ENCODE data around the gene BRIP1. TPM values are rescaled to one million over a fixed set of nuclear protein-coding genes. Genes with fewer than 3 reads are reported as not detected.

Gene BRIP1
- total and polyA plus RNA-seq, 2 experiments from 2014 or later: 8.0 to 23.1 TPM

GRCh38 chr17:61875285-61875684, 12.0 kb upstream of the BRIP1 start:
- Mint-ChIP-seq H3K4me1 (no peaks in the 10 kb centered on the region), H3K4me3 (no peak overlapping the region), H3K27ac (no peak overlapping the region), H3K27me3 (ENCODE audit: insufficient read depth, low read depth, poor library complexity) (no peaks in the 10 kb centered on the region), H3K9me3 (no peaks in the 10 kb centered on the region), H3K36me3 (ENCODE audit: low read depth) (peaks cover 13% of the 10 kb centered on the region; the same call in 2 of the 3 replicates)
- Histone ChIP-seq H2AFZ (no peak overlapping the region), H3K27ac (ENCODE audit: low read depth) (no peak overlapping the region), H3K27me3 (ENCODE audit: insufficient read depth) (no peaks in the 10 kb centered on the region), H3K79me2 (replicated peaks; ENCODE audit: insufficient read depth) (no peaks in the 10 kb centered on the region), H3F3A (replicated peaks; ENCODE audit: low read depth) (no peaks in the 10 kb centered on the region), H4K20me1 (replicated peaks; ENCODE audit: insufficient read depth) (no peaks in the 10 kb centered on the region), H3K4me3 (no peak overlapping the region), H3K4me2 (no peak overlapping the region), H3K9me2 (ENCODE audit: insufficient read depth) (no peaks in the 10 kb centered on the region), H3K36me3 (ENCODE audit: insufficient read depth) (peaks cover 14% of the 10 kb centered on the region), H3K4me1 (ENCODE audit: insufficient read depth) (no peaks in the 10 kb centered on the region)
- no peak for DNase-seq (ENCODE audit: low spot score)
- TF ChIP-seq EZH2phosphoT487 (IDR thresholded peaks at IDR 0.05; ENCODE audit: unreplicated experiment): no peak
- TF ChIP-seq CREB1 (CRISPR knock-in tag; IDR thresholded peaks at IDR 0.05; ENCODE audit: low read depth): no peak
- TF ChIP-seq, protein P1, sequence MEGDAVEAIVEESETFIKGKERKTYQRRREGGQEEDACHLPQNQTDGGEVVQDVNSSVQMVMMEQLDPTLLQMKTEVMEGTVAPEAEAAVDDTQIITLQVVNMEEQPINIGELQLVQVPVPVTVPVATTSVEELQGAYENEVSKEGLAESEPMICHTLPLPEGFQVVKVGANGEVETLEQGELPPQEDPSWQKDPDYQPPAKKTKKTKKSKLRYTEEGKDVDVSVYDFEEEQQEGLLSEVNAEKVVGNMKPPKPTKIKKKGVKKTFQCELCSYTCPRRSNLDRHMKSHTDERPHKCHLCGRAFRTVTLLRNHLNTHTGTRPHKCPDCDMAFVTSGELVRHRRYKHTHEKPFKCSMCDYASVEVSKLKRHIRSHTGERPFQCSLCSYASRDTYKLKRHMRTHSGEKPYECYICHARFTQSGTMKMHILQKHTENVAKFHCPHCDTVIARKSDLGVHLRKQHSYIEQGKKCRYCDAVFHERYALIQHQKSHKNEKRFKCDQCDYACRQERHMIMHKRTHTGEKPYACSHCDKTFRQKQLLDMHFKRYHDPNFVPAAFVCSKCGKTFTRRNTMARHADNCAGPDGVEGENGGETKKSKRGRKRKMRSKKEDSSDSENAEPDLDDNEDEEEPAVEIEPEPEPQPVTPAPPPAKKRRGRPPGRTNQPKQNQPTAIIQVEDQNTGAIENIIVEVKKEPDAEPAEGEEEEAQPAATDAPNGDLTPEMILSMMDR (conservative IDR thresholded peaks at IDR 0.05; ENCODE audit: low read depth in 2 of 2): no peak
- no peak for ATAC-seq

DNA sequence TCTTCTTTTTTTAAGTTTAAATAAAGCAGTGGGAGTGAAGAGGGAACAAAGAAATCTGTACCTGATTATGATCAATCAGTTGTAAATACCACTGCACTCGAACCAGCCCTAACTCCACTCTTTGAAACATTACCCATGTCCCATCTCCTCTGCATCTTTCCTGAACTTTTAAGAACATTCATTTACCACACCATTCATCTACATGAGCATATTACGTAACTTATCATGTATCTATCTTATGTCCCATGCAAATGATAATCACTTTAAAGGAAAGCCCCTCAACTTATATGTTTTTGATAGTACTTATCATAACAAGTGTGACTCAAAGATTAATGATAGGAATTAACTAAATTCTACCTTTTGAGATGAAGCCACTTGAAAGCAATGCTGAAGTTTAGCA, 10.7 kb upstream of the BRIP1 start:
- Histone ChIP-seq H2AFZ (no peak overlapping the region), H3K27me3 (ENCODE audit: insufficient read depth) (no peaks in the 10 kb centered on the region), H3K79me2 (replicated peaks; ENCODE audit: insufficient read depth) (no peaks in the 10 kb centered on the region), H3K4me1 (ENCODE audit: insufficient read depth) (no peaks in the 10 kb centered on the region), H3K4me2 (no peak overlapping the region), H3K36me3 (ENCODE audit: insufficient read depth) (peaks cover 16% of the 10 kb centered on the region), H3K27ac (ENCODE audit: low read depth) (no peak overlapping the region), H3F3A (replicated peaks; ENCODE audit: low read depth) (no peaks in the 10 kb centered on the region), H4K20me1 (replicated peaks; ENCODE audit: insufficient read depth) (no peaks in the 10 kb centered on the region), H3K4me3 (no peak overlapping the region), H3K9me2 (ENCODE audit: insufficient read depth) (no peaks in the 10 kb centered on the region)
- DNase-seq (ENCODE audit: low spot score): no peak
- H3K4me3 Mint-ChIP-seq: no peak overlapping the region
- no peak for ATAC-seq
- H3K9me3 Mint-ChIP-seq: no peaks in the 10 kb centered on the region
- no peak overlapping the region for H3K27ac Mint-ChIP-seq
- TF ChIP-seq, protein P1 (conservative IDR thresholded peaks at IDR 0.05; ENCODE audit: low read depth in 2 of 2): no peak
- TF ChIP-seq JUNB (IDR thresholded peaks at IDR 0.05; ENCODE audit: unreplicated experiment) (no peak), CREB1 (CRISPR knock-in tag; IDR thresholded peaks at IDR 0.05; ENCODE audit: low read depth) (no peak), NANOG (IDR thresholded peaks at IDR 0.05; ENCODE audit: borderline replicate concordance) (no peak), EZH2phosphoT487 (IDR thresholded peaks at IDR 0.05; ENCODE audit: unreplicated experiment) (no peak)
- TF ChIP-seq, protein P2, sequence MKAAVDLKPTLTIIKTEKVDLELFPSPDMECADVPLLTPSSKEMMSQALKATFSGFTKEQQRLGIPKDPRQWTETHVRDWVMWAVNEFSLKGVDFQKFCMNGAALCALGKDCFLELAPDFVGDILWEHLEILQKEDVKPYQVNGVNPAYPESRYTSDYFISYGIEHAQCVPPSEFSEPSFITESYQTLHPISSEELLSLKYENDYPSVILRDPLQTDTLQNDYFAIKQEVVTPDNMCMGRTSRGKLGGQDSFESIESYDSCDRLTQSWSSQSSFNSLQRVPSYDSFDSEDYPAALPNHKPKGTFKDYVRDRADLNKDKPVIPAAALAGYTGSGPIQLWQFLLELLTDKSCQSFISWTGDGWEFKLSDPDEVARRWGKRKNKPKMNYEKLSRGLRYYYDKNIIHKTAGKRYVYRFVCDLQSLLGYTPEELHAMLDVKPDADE (IDR thresholded peaks at IDR 0.05): no peak
- no peaks in the 10 kb centered on the region for H3K4me1 Mint-ChIP-seq
- H3K27me3 Mint-ChIP-seq (ENCODE audit: insufficient read depth, low read depth, poor library complexity): no peaks in the 10 kb centered on the region
- peaks cover 14% of the 10 kb centered on the region; the same call in 2 of the 3 replicates for H3K36me3 Mint-ChIP-seq (ENCODE audit: low read depth)

Measured in GM23338 (cell line).